H1 (cell line): ENCODE measurements around the gene NAA10. TPM values are rescaled to one million over a fixed set of nuclear protein-coding genes. Genes with fewer than 3 reads are reported as not detected.

Source experiments
- CTCF ChIA-PET: fragments of 300-600 bp; sonication (Branson Sonifier 250); formaldehyde crosslinking; loops from one replicate; lab custom pipeline; 2021; ENCODE audit not compliant: partially characterized antibody; lab: Charles Lee
- POLR2A ChIA-PET: fragments of 300-600 bp; sonication (Branson Sonifier 250); formaldehyde crosslinking; loops from one replicate; lab custom pipeline; 2021; ENCODE audit warnings: inconsistent platforms; ENCODE audit not compliant: partially characterized antibody; lab: Charles Lee
- DNase-seq, 2 experiments: peaks; one replicate each; pipeline versions ENCODE4 v3.0.0 to v3.0.0-alpha.2; 2010 to 2022; ENCODE audit warnings: low spot score in 2 of 2, low read depth in 1 of 2, mixed read lengths in 1 of 2
- FAIRE-seq: peaks from 2 replicates; lab custom pipeline; 2011; peaks lifted over from hg19 to GRCh38; lab: Jason Lieb, UNC
- H2AFZ ChIP-seq: 2 replicates; pipeline ENCODE4 v1.8.1; 2012; ENCODE audit warnings: low read length, inconsistent platforms
- H2AK5ac ChIP-seq: 2 replicates; pipeline ENCODE4 v1.6.1; 2013; ENCODE audit warnings: low read depth, low read length
- H2BK120ac ChIP-seq: replicated peaks from 2 replicates; pipeline ENCODE3; 2013; ENCODE audit warnings: low read depth, low read length, inconsistent platforms
- H2BK12ac ChIP-seq: 2 replicates; pipeline ENCODE4 v1.6.1; 2013; ENCODE audit warnings: low read depth, low read length
- H2BK15ac ChIP-seq: 2 replicates; pipeline ENCODE4 v1.6.1; 2013; ENCODE audit warnings: low read length
- H2BK20ac ChIP-seq: 2 replicates; pipeline ENCODE4 v1.6.1; 2013; ENCODE audit warnings: low read length
- H2BK5ac ChIP-seq: 2 replicates; pipeline ENCODE4 v1.6.1; 2013; ENCODE audit warnings: low read depth, low read length
- H3K14ac ChIP-seq: 2 replicates; pipeline ENCODE4 v1.6.1; 2013; ENCODE audit warnings: inconsistent platforms; ENCODE audit not compliant: insufficient read length
- H3K18ac ChIP-seq: 2 replicates; pipeline ENCODE4 v1.6.1; 2013; ENCODE audit warnings: low read length; ENCODE audit errors: extremely low read depth
- H3K23ac ChIP-seq: 2 replicates; pipeline ENCODE4 v1.6.1; 2013; ENCODE audit warnings: inconsistent platforms; ENCODE audit not compliant: insufficient read length
- H3K23me2 ChIP-seq: 2 replicates; pipeline ENCODE4 v1.6.1; 2013; ENCODE audit warnings: low read depth, low read length
- H3K27ac ChIP-seq: 2 replicates; pipeline ENCODE4 v1.6.1; 2011; ENCODE audit warnings: low read depth, low read length, inconsistent platforms
- H3K27me3 ChIP-seq, 4 experiments: replicated peaks in 1 of 4; 1 replicate in 1 of 4; 2 replicates in 3 of 4; pipeline versions ENCODE4 v1.6.1 to v1.8.1; 2011 to 2013; ENCODE audit warnings: low read length in 3 of 4, mild to moderate bottlenecking in 3 of 4, inconsistent platforms in 2 of 4, mixed read lengths in 2 of 4, moderate library complexity in 1 of 4; ENCODE audit not compliant: control insufficient read depth in 3 of 4, insufficient read depth in 3 of 4; ENCODE audit errors: extremely low read depth in 1 of 4
- H3K36me3 ChIP-seq, 4 experiments: 2 replicates each; pipeline versions ENCODE4 v1.6.1 to v1.8.1; 2011 to 2013; ENCODE audit warnings: mild to moderate bottlenecking in 4 of 4, low read length in 3 of 4, moderate library complexity in 2 of 4, control low read depth in 1 of 4, inconsistent platforms in 1 of 4; ENCODE audit not compliant: insufficient read depth in 4 of 4, control insufficient read depth in 2 of 4
- H3K4ac ChIP-seq: replicated peaks from 2 replicates; pipeline ENCODE3; 2013; ENCODE audit warnings: low read length, low read depth, mixed read lengths, inconsistent platforms; ENCODE audit not compliant: insufficient read length
- H3K4me1 ChIP-seq, 4 experiments: replicated peaks in 1 of 4; 1 replicate in 1 of 4; 2 replicates in 3 of 4; pipeline versions ENCODE4 v1.6.1 to v1.8.1; 2011 to 2013; ENCODE audit warnings: low read length in 3 of 4, inconsistent platforms in 2 of 4, mixed read lengths in 1 of 4; ENCODE audit not compliant: insufficient read depth in 4 of 4, control insufficient read depth in 3 of 4
- H3K4me2 ChIP-seq, 2 experiments: 2 replicates each; pipeline versions ENCODE4 v1.6.1 to v1.8.1; 2011 to 2013; ENCODE audit warnings: low read depth in 2 of 2, low read length in 2 of 2, control low read depth in 1 of 2, inconsistent platforms in 1 of 2, mild to moderate bottlenecking in 1 of 2; ENCODE audit not compliant: insufficient read depth in 1 of 2
- H3K4me3 ChIP-seq, 4 experiments: fragments of 200-600, 300-600 bp in 1 of 4; sonication (generic), shearing (Covaris generic), sonication (Bioruptor Twin) in 1 of 4; 2 replicates each; pipeline versions ENCODE4 v1.5.1 to v1.8.1; 2011 to 2016; ENCODE audit warnings: low read length in 4 of 4, low read depth in 3 of 4, control low read depth in 2 of 4, inconsistent platforms in 2 of 4, mild to moderate bottlenecking in 2 of 4, mixed read lengths in 1 of 4, moderate library complexity in 1 of 4; ENCODE audit not compliant: insufficient read depth in 2 of 4; ENCODE audit errors: extremely low read depth in 1 of 4
- H3K56ac ChIP-seq: replicated peaks from 2 replicates; pipeline ENCODE3; 2013; ENCODE audit warnings: low read depth, mild to moderate bottlenecking, mixed read lengths, low read length, inconsistent platforms; ENCODE audit not compliant: insufficient read length
- H3K79me1 ChIP-seq: 2 replicates; pipeline ENCODE4 v1.6.1; 2013; ENCODE audit warnings: low read depth, low read length, control low read depth
- H3K79me2 ChIP-seq, 2 experiments: 2 replicates each; pipeline versions ENCODE4 v1.6.1 to v1.8.1; 2012 to 2013; ENCODE audit warnings: low read length in 2 of 2, mild to moderate bottlenecking in 2 of 2, inconsistent platforms in 1 of 2; ENCODE audit not compliant: insufficient read depth in 2 of 2, control insufficient read depth in 1 of 2
- H3K9ac ChIP-seq, 4 experiments: replicated peaks in 1 of 4; 1 replicate in 1 of 4; 2 replicates in 3 of 4; pipeline versions ENCODE4 v1.6.1 to v1.8.1; 2011 to 2013; ENCODE audit warnings: low read depth in 3 of 4, low read length in 3 of 4, control low read depth in 2 of 4, mild to moderate bottlenecking in 2 of 4, moderate library complexity in 2 of 4, inconsistent platforms in 1 of 4; ENCODE audit errors: extremely low read depth in 1 of 4
- H3K9me3 ChIP-seq, 2 experiments: 2 replicates each; pipeline versions ENCODE4 v1.6.1 to v1.8.1; 2012 to 2013; ENCODE audit warnings: mild to moderate bottlenecking in 2 of 2, moderate library complexity in 2 of 2, control low read depth in 1 of 2, inconsistent platforms in 1 of 2, low read depth in 1 of 2, low read length in 1 of 2, mixed read lengths in 1 of 2; ENCODE audit not compliant: insufficient read depth in 2 of 2
- H4K20me1 ChIP-seq, 2 experiments: replicated peaks in 1 of 2; 2 replicates each; pipeline versions ENCODE3 to v1.8.1; 2011 to 2013; ENCODE audit warnings: inconsistent platforms in 2 of 2, low read length in 2 of 2, mild to moderate bottlenecking in 1 of 2; ENCODE audit not compliant: insufficient read depth in 2 of 2, control insufficient read depth in 1 of 2
- H4K5ac ChIP-seq: 2 replicates; pipeline ENCODE4 v1.6.1; 2013; ENCODE audit warnings: low read length, low read depth, mixed read lengths, inconsistent platforms; ENCODE audit not compliant: insufficient read length
- H4K8ac ChIP-seq: 2 replicates; pipeline ENCODE4 v1.8.0; 2013; ENCODE audit warnings: mild to moderate bottlenecking, moderate library complexity, low read length, inconsistent platforms; ENCODE audit not compliant: insufficient read depth; ENCODE audit errors: extremely low read depth
- H4K91ac ChIP-seq: replicated peaks from 2 replicates; pipeline ENCODE3; 2013; ENCODE audit warnings: low read length, mixed read lengths, inconsistent platforms; ENCODE audit not compliant: insufficient read length
- BACH1 ChIP-seq: IDR thresholded peaks from 2 replicates; pipeline ENCODE4 v1.6.1; 2012; ENCODE audit warnings: low read length, improper control_type of control experiment
- CHD1 ChIP-seq: IDR thresholded peaks from 2 replicates; pipeline ENCODE4 v1.6.1; 2012; ENCODE audit warnings: low read depth, low read length, improper control_type of control experiment
- JUN ChIP-seq: IDR thresholded peaks from 2 replicates; pipeline ENCODE4 v1.6.1; 2011; ENCODE audit warnings: low read depth, mild to moderate bottlenecking, improper control_type of control experiment, low read length
- NRF1 ChIP-seq: IDR thresholded peaks from 2 replicates; pipeline ENCODE4 v1.6.1; 2011; ENCODE audit warnings: mild to moderate bottlenecking, low read depth, low read length, improper control_type of control experiment
- RBBP5 ChIP-seq: IDR thresholded peaks from 2 replicates; pipeline ENCODE4 v1.7.1; 2012; ENCODE audit warnings: low read depth, mild to moderate bottlenecking, inconsistent platforms, low read length, moderate library complexity, borderline replicate concordance
- TBP ChIP-seq: IDR thresholded peaks from 2 replicates; pipeline ENCODE4 v1.6.1; 2011; ENCODE audit warnings: low read depth, low read length, improper control_type of control experiment
- WGBS, 2 experiments: shearing (Covaris generic) in 1 of 2; methylation state at CpG; one replicate each; pipeline versions ENCODE4 v1.1.6 to v1.1.7; 2013 to 2015; ENCODE audit warnings: low lambda C conversion rate in 2 of 2, mixed read lengths in 2 of 2, inconsistent platforms in 1 of 2, low coverage in 1 of 2, missing lambda C conversion rate in 1 of 2; ENCODE audit not compliant: insufficient replicate concordance in 2 of 2, insufficient coverage in 1 of 2, insufficient read length in 1 of 2; ENCODE audit errors: extremely low coverage in 1 of 2, missing lambda C conversion rate in 1 of 2; 5-methylcytosine and 5-hydroxymethylcytosine counted together
- polyA plus RNA-seq, 7 experiments: library from polyadenylated mRNA; depleted of rRNA in 3 of 7; stranded (reverse) in 5 of 7; unstranded in 2 of 7; fragments of >200 nt in 5 of 7; fragments of 200-250 nt in 2 of 7; gene quantifications; 1 replicate in 5 of 7; 2 replicates in 1 of 7; 4 replicates in 1 of 7; pipeline versions ENCODE4 v1.2.1 to v1.2.3, GENCODE V29; 2011 to 2013; ENCODE audit warnings: missing spikeins in 2 of 7, mixed read lengths in 2 of 7
- total RNA-seq: library from RNA; stranded (reverse); fragmentation: NEBNext Ultra II Directional; extraction: Animal tissue kit (Norgen Biotek cat#: 25700); gene quantifications from 2 replicates; pipeline ENCODE4 v1.2.1, GENCODE V29; 2021

NAA10 gene
- total and polyA plus RNA-seq, 2 of the 8 experiments (the other 6 are each of a cell fraction or from before 2014, with no cell fraction given), result 80.4 to 98.8 TPM

- peaks cover 0 to 5% (median 1%) of the 10 kb centered on the region in 4 experiments; a peak in 5 of 7 replicates for H3K4me1 ChIP-seq
- peaks cover 0 to 2% of the 10 kb centered on the region in 2 experiments for H4K20me1 ChIP-seq
- no peak for DNase-seq
- no peaks in the 10 kb centered on the region for H3K27me3 ChIP-seq
- H3K56ac ChIP-seq, result no peak overlapping the region
- H3K79me2 ChIP-seq, result peaks cover 0 to 3% of the 10 kb centered on the region in 2 experiments; a peak in 1 of 4 replicates
- no peak overlapping the region for H4K5ac ChIP-seq
- H3K4me3 ChIP-seq, result no peak overlapping the region
- no peak overlapping the region for H4K8ac ChIP-seq
- ChIA-PET POLR2A (interaction anchor here (3.1 to 14.9 kb wide), 2 partner anchors 12 to 21 kb away, joined by 9 to 231 read pairs; partner anchors contain the start of genes NAA10 and RENBP), CTCF (interaction anchor here (0.7 to 7.0 kb wide), 5 partner anchors 10 to 253 kb away, joined by 3 to 65 read pairs (median 3); no protein-coding TSS in a partner anchor)
- no peak overlapping the region for H3K23ac ChIP-seq
- H2AK5ac ChIP-seq, result no peak overlapping the region
- no peak overlapping the region for H2BK120ac ChIP-seq
- no peak overlapping the region for H2BK15ac ChIP-seq
- H3K79me1 ChIP-seq, result no peaks in the 10 kb centered on the region; the same call in 1 of the 2 replicates
- H3K14ac ChIP-seq, result no peak overlapping the region
- H3K4ac ChIP-seq, result no peak overlapping the region
- FAIRE-seq, result no peak
- no peak overlapping the region for H3K4me2 ChIP-seq
- H3K18ac ChIP-seq, result no peak overlapping the region
- 0 out of 8 replicates have a peak, but pooled peaks cover 0 to 2% (median 0%) of the 10 kb centered on the region in 4 experiments for H3K36me3 ChIP-seq
- no peaks in the 10 kb centered on the region for H3K23me2 ChIP-seq
- H2BK20ac ChIP-seq, result no peak overlapping the region
- H2AFZ ChIP-seq, result no peak overlapping the region
- no peak overlapping the region for H3K27ac ChIP-seq
- TF ChIP-seq TBP (no peak), RBBP5 (no peak), BACH1 (no peak), CHD1 (no peak), NRF1 (no peak), JUN (no peak)
- no peaks in the 10 kb centered on the region for H3K9me3 ChIP-seq
- no peak overlapping the region for H3K9ac ChIP-seq
- 93% methylated on average over 3 of the region's 14 CpGs; no CpG with 5 or more reads in 1 of the 2 experiments for WGBS, 2 experiments
- H4K91ac ChIP-seq, result no peak overlapping the region
- no peak overlapping the region for H2BK12ac ChIP-seq
- H2BK5ac ChIP-seq, result no peak overlapping the region
Measured at GRCh38 chrX:153920546-153920945, 14.3 kb downstream of the NAA10 start.
